CD4-positive, alpha-beta T cell (primary cell): Measurements from ENCODE around the gene OR2AT4. TPM values are rescaled to one million over a fixed set of nuclear protein-coding genes. Genes with fewer than 3 reads are reported as not detected.
"Not testable (repeated sequence)": the region's sequence is repeated elsewhere in the genome, so short reads cannot be mapped to it uniquely, and the experiment has no call there.

Experiments
- ATAC-seq: fragments of 200-7000 bp; cut with Tn5 transposase; one replicate; pipeline ENCODE4 v1.10.0; 2022; ENCODE audit warnings: mild to moderate bottlenecking; ENCODE audit not compliant: poor library complexity
- CTCF ChIA-PET: fragments of 350-600 bp; sonication (Branson Sonifier 250); formaldehyde crosslinking; loops from one replicate; lab custom pipeline; 2021; ENCODE audit warnings: antibody characterized with exemption, inconsistent platforms; lab: Charles Lee
- POLR2A ChIA-PET: fragments of 350-600 bp; sonication (Branson Sonifier 250); formaldehyde crosslinking; loops from one replicate; lab custom pipeline; 2021; ENCODE audit warnings: antibody characterized with exemption, inconsistent platforms; lab: Charles Lee
- DNase-seq, 14 experiments: peaks; one replicate each; pipeline ENCODE4 v3.0.0-alpha.2; 2013 to 2020; ENCODE audit warnings: mixed read lengths in 2 of 14
- H3K27ac ChIP-seq, 2 donors: one replicate each; pipeline versions ENCODE4 v1.5.1 to v1.7.0; 2013; ENCODE audit warnings: low read length in 2 of 2, low read depth in 1 of 2, mild to moderate bottlenecking in 1 of 2
- H3K27me3 ChIP-seq, 2 experiments: 1 replicate in 1 of 2; 2 replicates in 1 of 2; pipeline versions ENCODE4 v1.6.1 to v1.7.0; 2013; ENCODE audit warnings: low read length in 2 of 2, control low read depth in 1 of 2, mild to moderate bottlenecking in 1 of 2, moderate library complexity in 1 of 2; ENCODE audit not compliant: insufficient read depth in 2 of 2, control insufficient read depth in 1 of 2
- H3K36me3 ChIP-seq: one replicate; pipeline ENCODE4 v1.6.1; 2013; ENCODE audit warnings: low read length, control low read depth; ENCODE audit not compliant: insufficient read depth
- H3K4me1 ChIP-seq: one replicate; pipeline ENCODE4 v1.6.1; 2013; ENCODE audit warnings: low read length, control low read depth; ENCODE audit not compliant: insufficient read depth
- H3K4me3 ChIP-seq: one replicate; pipeline ENCODE4 v1.5.1; 2013; ENCODE audit warnings: mild to moderate bottlenecking, low read length, moderate library complexity
- H3K9me3 ChIP-seq, 2 experiments: 1 replicate in 1 of 2; 2 replicates in 1 of 2; pipeline versions ENCODE4 v1.6.1 to v1.7.0; 2013; ENCODE audit warnings: low read length in 2 of 2, mild to moderate bottlenecking in 2 of 2, control low read depth in 1 of 2, moderate library complexity in 1 of 2; ENCODE audit not compliant: control insufficient read depth in 1 of 2, insufficient read depth in 1 of 2
- H3K27ac Mint-ChIP-seq: one replicate; pipeline ENCODE4 v1.8.0; 2020; ENCODE audit warnings: mixed read lengths
- H3K27me3 Mint-ChIP-seq: one replicate; pipeline ENCODE4 v1.8.0; 2021; ENCODE audit warnings: mixed read lengths
- H3K36me3 Mint-ChIP-seq: one replicate; pipeline ENCODE4 v1.8.0; 2021; ENCODE audit warnings: low read depth, mixed read lengths
- H3K4me1 Mint-ChIP-seq: one replicate; pipeline ENCODE4 v1.8.0; 2021; ENCODE audit warnings: low read depth, mixed read lengths
- H3K4me3 Mint-ChIP-seq: one replicate; pipeline ENCODE4 v1.8.0; 2020; ENCODE audit warnings: mild to moderate bottlenecking, mixed read lengths
- H3K9me3 Mint-ChIP-seq: one replicate; pipeline ENCODE4 v1.8.0; 2020; ENCODE audit warnings: mixed read lengths
- intact Hi-C, 2 experiments: fragments of 100-400 bp; cut with DNase I in 1 of 2; cut with micrococcal nuclease in 1 of 2; formaldehyde crosslinking; loops; one replicate each; pipeline versions ENCODE4 v1.15.1 to v1.9.0; 2023 to 2025; cut with DNase I, micrococcal nuclease
- total RNA-seq, 174 experiments: library from RNA in 2 of 174; stranded (reverse) in 2 of 174; gene quantifications; one replicate each; pipeline ENCODE4 v1.2.3 and lab custom pipeline; 2021 to 2026
- TF ChIP-seq, protein P1 (sequence below): fragments of 200-600 bp; IDR thresholded peaks from one replicate; pipeline ENCODE4 v1.8.0; 2022; ENCODE audit warnings: antibody characterized with exemption, mild to moderate bottlenecking

OR2AT4 gene
- total RNA-seq, 2 experiments from 2014 or later: not detected

DNA sequence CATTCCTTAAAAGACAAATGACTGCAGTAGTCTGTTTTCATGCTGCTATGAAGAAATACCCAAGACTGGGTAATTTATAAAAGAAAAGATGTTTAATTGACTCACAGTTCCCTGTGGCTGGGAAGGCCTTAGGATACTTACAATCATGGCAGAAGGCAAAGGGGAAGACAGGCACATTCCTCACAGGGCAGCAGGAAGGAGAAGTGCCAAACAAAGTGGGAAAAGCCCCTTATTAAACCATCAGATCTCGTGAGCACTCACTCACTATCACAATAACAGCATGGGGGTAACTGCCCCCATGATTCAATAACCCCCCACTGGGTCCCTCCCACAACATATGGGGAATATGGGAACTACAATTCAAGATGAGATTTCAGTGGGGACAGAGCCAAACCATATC is 16.4 kb upstream of the OR2AT4 start:
- no peak overlapping the region for H3K27ac Mint-ChIP-seq
- no peak for DNase-seq
- Histone ChIP-seq H3K27ac (no peak overlapping the region), H3K36me3 (no peaks in the 10 kb centered on the region), H3K27me3 (peaks cover 0 to under 1% of the 10 kb centered on the region in 2 experiments), H3K4me1 (no peaks in the 10 kb centered on the region), H3K4me3 (no peak overlapping the region), H3K9me3 (peaks cover 5% of the 10 kb centered on the region in 2 experiments)
- H3K36me3 Mint-ChIP-seq: no peaks in the 10 kb centered on the region
- peaks cover 19% of the 10 kb centered on the region for H3K27me3 Mint-ChIP-seq
- ChIA-PET CTCF (no interaction called here), POLR2A (no interaction called here)
- TF ChIP-seq, protein P1, sequence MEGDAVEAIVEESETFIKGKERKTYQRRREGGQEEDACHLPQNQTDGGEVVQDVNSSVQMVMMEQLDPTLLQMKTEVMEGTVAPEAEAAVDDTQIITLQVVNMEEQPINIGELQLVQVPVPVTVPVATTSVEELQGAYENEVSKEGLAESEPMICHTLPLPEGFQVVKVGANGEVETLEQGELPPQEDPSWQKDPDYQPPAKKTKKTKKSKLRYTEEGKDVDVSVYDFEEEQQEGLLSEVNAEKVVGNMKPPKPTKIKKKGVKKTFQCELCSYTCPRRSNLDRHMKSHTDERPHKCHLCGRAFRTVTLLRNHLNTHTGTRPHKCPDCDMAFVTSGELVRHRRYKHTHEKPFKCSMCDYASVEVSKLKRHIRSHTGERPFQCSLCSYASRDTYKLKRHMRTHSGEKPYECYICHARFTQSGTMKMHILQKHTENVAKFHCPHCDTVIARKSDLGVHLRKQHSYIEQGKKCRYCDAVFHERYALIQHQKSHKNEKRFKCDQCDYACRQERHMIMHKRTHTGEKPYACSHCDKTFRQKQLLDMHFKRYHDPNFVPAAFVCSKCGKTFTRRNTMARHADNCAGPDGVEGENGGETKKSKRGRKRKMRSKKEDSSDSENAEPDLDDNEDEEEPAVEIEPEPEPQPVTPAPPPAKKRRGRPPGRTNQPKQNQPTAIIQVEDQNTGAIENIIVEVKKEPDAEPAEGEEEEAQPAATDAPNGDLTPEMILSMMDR: no peak
- intact Hi-C loops: no loop called here
- no peaks in the 10 kb centered on the region for H3K4me1 Mint-ChIP-seq
- peaks cover 19% of the 10 kb centered on the region for H3K9me3 Mint-ChIP-seq
- no peak overlapping the region for H3K4me3 Mint-ChIP-seq
- no peak for ATAC-seq

DNA sequence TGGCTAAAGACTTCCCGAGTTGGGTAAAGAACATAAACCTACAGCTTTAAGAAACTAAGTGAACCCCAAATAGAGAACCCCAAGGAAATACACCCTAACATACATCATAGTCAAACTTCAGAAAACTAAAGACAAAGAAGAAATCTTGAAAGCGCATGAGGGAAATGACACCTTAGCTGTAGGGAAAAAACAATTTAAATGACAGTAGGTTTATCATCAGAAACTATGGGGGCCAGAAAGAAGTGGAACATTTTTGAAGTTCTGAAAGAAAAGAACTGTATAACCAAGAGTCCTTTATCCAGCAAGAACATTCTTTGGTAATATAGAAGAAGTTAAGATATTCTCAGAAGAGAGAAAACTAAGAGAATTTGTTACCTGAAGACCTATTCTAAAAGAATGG is 15.5 kb upstream of the OR2AT4 start:
- DNase-seq (no peak), ATAC-seq (no peak)
- Histone ChIP-seq H3K36me3 (no peaks in the 10 kb centered on the region), H3K4me3 (no peak overlapping the region), H3K4me1 (no peaks in the 10 kb centered on the region), H3K9me3 (peaks cover 5% of the 10 kb centered on the region in 2 experiments), H3K27me3 (no peaks in the 10 kb centered on the region), H3K27ac (no peak overlapping the region)
- TF ChIP-seq, protein P1: no peak
- H3K27me3 Mint-ChIP-seq: peaks cover 22% of the 10 kb centered on the region
- peaks cover 19% of the 10 kb centered on the region for H3K9me3 Mint-ChIP-seq
- no peaks in the 10 kb centered on the region for H3K4me1 Mint-ChIP-seq
- ChIA-PET POLR2A (no interaction called here), CTCF (no interaction called here)
- intact Hi-C loops: no loop called here
- H3K4me3 Mint-ChIP-seq: no peak overlapping the region
- no peaks in the 10 kb centered on the region for H3K36me3 Mint-ChIP-seq
- H3K27ac Mint-ChIP-seq: no peak overlapping the region

DNA sequence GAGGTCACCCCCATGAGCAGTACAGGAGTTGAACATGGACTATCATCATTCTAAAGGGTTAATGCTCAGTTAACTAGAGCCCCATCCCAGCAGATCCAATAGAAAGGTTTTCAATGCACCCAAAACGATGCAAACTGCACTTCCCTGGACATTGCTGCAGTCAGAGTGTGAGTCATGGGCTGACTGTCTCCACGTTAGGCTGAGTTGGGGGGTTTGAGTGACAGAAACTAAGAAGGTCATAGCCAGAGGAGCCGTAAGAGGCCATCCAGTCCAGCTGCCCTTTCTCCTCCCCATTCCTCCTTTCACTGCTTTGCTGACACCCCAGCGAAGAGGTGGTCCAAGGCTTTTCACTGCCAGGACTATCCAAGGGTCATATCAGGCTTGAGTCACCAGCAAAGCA is 10.5 kb upstream of the OR2AT4 start:
- DNase-seq (no peak), ATAC-seq (no peak)
- Histone ChIP-seq H3K27me3 (peaks cover 2 to 6% of the 10 kb centered on the region in 2 experiments), H3K9me3 (no peaks in the 10 kb centered on the region), H3K27ac (no peak overlapping the region), H3K4me3 (no peak overlapping the region), H3K36me3 (no peaks in the 10 kb centered on the region), H3K4me1 (no peaks in the 10 kb centered on the region)
- Mint-ChIP-seq H3K27me3 (peaks cover 30% of the 10 kb centered on the region), H3K4me3 (no peak overlapping the region), H3K36me3 (no peaks in the 10 kb centered on the region), H3K9me3 (peaks cover 4% of the 10 kb centered on the region), H3K4me1 (no peaks in the 10 kb centered on the region), H3K27ac (no peak overlapping the region)
- CTCF ChIA-PET: no interaction called here
- POLR2A ChIA-PET: no interaction called here
- intact Hi-C loops: no loop called here
- TF ChIP-seq, protein P1: no peak

GRCh38 chr11:75105967-75106681 is 9.4 kb upstream of the OR2AT4 start:
- H3K36me3 ChIP-seq, H3K4me1 ChIP-seq, H3K9me3 Mint-ChIP-seq, ATAC-seq, DNase-seq, H3K4me3 Mint-ChIP-seq, H3K9me3 ChIP-seq, H3K4me3 ChIP-seq, H3K27ac Mint-ChIP-seq, CTCF ChIA-PET, H3K27me3 ChIP-seq, H3K27ac ChIP-seq, POLR2A ChIA-PET, H3K4me1 Mint-ChIP-seq, H3K36me3 Mint-ChIP-seq, intact Hi-C loops: not testable (repeated sequence)
- H3K27me3 Mint-ChIP-seq: peaks cover 37% of the 10 kb centered on the region
